Body of pancreas (tissue), 4 donors: ENCODE results near the gene MGP.

ENCODE experiments used
- POLR2A ChIP-seq, 3 donors: fragments of 450-650 bp; IDR thresholded peaks; one replicate each; pipeline ENCODE4 v1.6.1; 2016; ENCODE audit warnings: antibody characterized with exemption in 3 of 3, mild to moderate bottlenecking in 2 of 3
- TF ChIP-seq, protein P1 (sequence below), 7 experiments: fragments of 450-650 bp in 4 of 7; fragments of 200-600 bp in 3 of 7; sonication (generic) in 3 of 7; IDR thresholded peaks; one replicate each; pipeline ENCODE4 v1.5.1; 2016 to 2019; ENCODE audit warnings: antibody characterized with exemption in 7 of 7

DNA sequence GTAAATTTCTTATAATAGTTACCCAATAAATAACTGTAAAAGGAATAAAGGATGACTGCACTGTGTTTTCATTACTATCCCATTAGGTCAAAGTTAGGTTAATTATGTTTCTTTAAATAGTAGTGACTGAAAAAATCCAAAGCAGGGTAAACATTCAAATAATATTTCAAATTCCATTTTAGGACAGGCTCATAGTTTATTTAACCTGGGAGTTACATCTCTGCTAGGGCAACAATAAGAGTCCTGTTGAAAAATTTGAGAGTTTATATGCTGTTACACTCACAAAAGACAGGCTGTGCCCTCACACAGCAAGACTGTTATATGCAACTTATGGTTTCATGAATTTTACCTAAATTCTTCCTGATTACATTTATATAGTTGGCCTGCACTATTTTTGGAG, 44.6 kb upstream of the MGP start:
- TF ChIP-seq, protein P1, sequence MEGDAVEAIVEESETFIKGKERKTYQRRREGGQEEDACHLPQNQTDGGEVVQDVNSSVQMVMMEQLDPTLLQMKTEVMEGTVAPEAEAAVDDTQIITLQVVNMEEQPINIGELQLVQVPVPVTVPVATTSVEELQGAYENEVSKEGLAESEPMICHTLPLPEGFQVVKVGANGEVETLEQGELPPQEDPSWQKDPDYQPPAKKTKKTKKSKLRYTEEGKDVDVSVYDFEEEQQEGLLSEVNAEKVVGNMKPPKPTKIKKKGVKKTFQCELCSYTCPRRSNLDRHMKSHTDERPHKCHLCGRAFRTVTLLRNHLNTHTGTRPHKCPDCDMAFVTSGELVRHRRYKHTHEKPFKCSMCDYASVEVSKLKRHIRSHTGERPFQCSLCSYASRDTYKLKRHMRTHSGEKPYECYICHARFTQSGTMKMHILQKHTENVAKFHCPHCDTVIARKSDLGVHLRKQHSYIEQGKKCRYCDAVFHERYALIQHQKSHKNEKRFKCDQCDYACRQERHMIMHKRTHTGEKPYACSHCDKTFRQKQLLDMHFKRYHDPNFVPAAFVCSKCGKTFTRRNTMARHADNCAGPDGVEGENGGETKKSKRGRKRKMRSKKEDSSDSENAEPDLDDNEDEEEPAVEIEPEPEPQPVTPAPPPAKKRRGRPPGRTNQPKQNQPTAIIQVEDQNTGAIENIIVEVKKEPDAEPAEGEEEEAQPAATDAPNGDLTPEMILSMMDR (IDR thresholded peaks at IDR 0.05) = peak in 3 of 7 experiments; percentile 21 to 28 (median 21)
- TF ChIP-seq POLR2A (IDR thresholded peaks at IDR 0.05) = no peak
